GM19023 (cell line): ENCODE results near the gene FCRL2.
"Not testable (repeated sequence)": the region's sequence is repeated elsewhere in the genome, so short reads cannot be mapped to it uniquely, and the experiment has no call there.

Experiments
- ATAC-seq: cut with Tn5 transposase; IDR thresholded peaks from one replicate; pipeline ENCODE4 v1.9.1; 2021; ENCODE audit warnings: mild to moderate bottlenecking, moderate library complexity; ENCODE audit not compliant: unreplicated experiment

FCRL2 gene

GRCh38 chr1:157753611-157754010 lies 23.3 kb downstream of the FCRL2 start:
- no peak for ATAC-seq

- no peak for ATAC-seq
These were observed 25.6 kb downstream of the FCRL2 start for GRCh38 chr1:157751283-157751682.

DNA sequence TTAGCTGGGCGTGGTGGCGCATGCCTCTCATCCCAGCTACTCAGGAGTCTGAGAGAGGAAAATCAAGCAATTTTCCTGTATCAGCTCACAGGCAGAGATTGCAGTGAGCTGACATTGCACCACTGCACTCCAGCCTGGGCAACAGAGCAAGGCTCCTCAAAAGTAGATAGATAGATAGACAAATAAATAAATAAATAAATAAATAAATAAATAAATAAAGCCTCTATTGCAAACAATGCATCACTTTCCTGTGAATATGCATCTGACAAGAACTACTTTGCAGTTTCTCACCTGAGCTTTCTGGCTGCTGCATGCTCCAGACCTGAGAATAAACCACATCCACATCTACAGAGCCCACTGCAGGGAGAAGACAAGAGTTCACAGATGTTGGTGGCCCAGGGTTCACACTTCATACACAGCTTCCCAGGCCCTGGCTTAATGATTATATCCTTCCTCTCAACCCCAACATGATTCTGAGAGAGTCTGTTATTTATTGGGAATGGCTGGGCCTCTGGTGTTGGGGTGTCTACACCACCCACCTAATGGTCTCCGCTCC lies 28.6 kb downstream of the FCRL2 start:
- ATAC-seq = no peak

GRCh38 chr1:157739229-157739901 lies 37.6 kb downstream of the FCRL2 start:
- ATAC-seq = no peak

DNA sequence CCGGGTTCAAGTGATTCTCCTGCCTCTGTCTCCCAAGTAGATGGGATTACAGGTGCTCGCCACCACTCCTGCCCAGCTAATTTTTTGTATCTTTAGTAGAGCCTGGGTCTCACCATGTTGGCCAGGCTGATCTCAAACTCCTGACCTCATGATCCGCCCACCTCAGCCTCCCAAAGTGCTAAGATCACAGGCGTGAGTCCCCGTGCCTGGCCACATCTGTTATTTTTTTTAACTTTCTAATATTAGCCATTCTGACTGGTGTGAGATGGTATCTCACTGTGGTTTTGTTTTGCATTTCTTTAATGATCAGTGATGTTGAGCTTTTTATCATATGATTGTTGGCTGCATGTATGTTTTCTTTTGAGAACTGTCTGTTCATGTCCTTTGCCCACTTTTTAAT lies 40.9 kb downstream of the FCRL2 start:
- ATAC-seq = not testable (repeated sequence)

- ATAC-seq = no peak
These were observed 42.6 kb downstream of the FCRL2 start for GRCh38 chr1:157734321-157734720.

- ATAC-seq = no peak
These were observed 44.2 kb downstream of the FCRL2 start for GRCh38 chr1:157732755-157733154.

DNA sequence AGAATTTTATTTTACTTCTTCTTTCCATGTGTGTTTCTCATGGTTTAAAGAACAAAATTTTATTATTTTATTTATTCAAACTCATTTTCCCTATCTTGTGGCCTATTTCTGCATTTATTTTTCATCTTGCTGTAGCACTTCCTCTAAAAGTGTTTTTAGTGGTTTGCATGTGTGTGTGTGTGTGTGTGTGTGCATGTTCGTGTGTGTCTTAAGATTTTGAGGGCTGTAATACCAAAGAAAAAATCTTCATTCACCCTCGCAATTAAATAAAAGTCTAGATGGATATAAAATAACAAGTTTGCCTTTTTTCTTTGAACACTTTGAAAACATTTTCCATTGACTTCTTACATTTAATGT lies 51.7 kb downstream of the FCRL2 start:
- ATAC-seq = no peak

DNA sequence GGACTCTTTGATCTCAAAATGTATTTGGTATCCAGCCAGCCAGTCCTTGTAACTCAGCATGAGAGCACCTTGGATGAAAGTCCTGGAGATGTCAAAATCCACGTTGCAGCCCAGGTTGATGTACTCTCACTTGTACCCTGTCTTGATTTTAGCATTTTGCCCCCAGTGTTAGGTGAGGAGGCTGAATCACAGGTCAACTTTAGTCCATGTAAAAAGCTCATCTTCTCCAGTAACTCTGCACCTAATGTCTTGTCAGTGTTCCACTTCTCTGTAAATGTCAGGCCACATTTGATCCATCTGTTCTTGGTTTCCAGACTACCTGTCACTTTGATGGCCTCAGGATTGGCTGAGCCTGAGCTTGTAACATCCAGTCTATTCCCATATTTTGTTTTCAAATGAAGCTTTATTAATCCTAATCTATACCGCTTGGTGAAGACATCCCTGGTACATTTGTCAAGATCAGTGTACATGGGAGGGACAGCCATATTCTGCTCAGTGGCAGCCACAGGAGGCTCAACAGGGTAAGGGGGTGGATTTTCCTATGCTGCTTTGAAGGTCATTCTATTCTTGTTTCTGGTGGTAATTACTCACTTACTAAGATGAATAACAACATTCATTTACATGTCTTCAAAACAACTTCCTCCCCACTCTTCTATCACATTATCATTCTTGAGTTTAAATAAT lies 52.3 kb downstream of the FCRL2 start:
- ATAC-seq = no peak

DNA sequence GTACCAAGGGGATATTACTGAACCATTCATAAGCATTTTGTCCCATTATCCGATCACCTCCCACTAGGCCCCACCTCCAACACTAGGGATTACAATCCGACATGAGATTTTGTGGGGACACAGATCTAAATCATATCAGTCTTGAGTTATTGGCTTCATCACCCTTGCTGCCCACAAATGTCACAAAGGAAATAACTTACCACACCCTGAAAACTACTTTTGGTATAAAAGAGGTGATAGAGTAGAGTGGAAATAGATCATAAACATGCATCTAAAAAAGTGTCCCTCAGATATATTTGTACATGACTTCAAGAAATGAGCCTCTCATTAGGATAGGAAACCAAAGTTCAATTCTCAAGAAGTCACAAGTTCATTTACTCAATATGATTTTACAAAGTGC lies 53.8 kb downstream of the FCRL2 start:
- ATAC-seq = no peak

- ATAC-seq = no peak
These were observed 54.9 kb downstream of the FCRL2 start for GRCh38 chr1:157721985-157722384.

- no peak for ATAC-seq
These were observed 61.2 kb downstream of the FCRL2 start for GRCh38 chr1:157715736-157716135.

- ATAC-seq = no peak
These were observed 65.1 kb downstream of the FCRL2 start for GRCh38 chr1:157711802-157712201.

DNA sequence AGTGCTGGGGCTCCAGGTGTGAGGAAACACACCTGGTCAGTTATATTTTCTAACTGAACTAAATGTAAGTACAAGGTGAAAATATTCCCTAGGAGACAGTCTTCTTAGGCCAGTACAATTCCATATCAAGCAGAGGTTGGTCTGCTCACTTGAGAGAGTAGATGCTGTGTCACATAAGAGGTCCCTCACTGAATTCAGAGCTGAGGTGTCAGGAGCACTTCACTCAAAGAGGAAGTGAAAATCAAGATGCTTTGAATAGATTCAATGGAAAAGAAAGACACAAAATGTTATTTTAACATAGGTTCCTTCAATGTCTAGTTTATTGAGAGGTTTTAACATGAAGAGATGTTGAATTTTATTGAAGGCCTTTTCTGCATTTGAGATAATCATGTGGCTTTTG lies 72.1 kb downstream of the FCRL2 start:
- ATAC-seq = no peak

GRCh38 chr1:157703981-157704380 lies 73.0 kb downstream of the FCRL2 start:
- no peak for ATAC-seq

GRCh38 chr1:157702308-157702825 lies 74.6 kb downstream of the FCRL2 start:
- ATAC-seq = no peak

DNA sequence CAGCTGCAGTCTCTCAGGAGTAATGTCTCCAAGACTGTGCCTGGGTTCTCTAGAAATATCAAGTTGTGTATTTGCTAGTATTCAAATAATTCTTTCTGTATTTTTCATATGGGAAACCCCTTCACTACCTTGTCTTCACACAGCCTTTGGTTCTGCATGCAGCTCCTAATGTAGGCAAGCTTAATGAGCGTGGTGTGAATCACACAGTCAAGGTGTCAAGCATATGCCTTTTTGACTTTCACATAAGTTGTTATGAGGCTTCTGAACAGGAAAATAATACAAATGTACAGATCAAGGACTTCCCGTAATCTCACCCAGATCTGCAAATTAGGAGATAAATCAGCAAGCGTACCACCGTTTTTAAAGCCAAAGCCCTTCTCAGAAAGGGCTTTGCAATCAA lies 76.2 kb downstream of the FCRL2 start, which contains the start of gene FCRL3:
TSS of gene FCRL3 (minus strand) at position 38 of the 400 bp plus-strand sequence. CDS start 280 bp downstream, outside the sequence.
- ATAC-seq = no peak

DNA sequence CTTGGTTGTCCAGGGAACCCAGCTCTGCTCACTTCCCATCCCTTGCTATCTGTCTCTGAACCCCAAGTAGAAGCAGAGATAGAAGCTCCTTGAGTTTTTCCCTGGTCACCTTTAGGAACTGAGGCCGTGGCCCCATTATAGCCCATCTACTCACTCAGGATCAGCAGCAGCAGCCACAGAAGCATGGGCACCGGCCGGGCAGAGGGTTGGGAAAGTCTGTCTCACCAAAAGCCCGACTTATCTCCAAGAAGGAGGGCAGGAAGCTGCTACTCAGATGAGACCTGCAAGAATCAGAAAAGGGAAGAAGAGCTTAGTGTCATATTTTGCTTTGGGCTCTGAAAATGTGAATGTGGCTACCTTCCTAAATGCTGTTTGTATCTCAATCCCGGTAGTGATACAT lies 76.6 kb downstream of the FCRL2 start:
- ATAC-seq = no peak

GRCh38 chr1:157697781-157698569 lies 79.0 kb downstream of the FCRL2 start:
- ATAC-seq = no peak

DNA sequence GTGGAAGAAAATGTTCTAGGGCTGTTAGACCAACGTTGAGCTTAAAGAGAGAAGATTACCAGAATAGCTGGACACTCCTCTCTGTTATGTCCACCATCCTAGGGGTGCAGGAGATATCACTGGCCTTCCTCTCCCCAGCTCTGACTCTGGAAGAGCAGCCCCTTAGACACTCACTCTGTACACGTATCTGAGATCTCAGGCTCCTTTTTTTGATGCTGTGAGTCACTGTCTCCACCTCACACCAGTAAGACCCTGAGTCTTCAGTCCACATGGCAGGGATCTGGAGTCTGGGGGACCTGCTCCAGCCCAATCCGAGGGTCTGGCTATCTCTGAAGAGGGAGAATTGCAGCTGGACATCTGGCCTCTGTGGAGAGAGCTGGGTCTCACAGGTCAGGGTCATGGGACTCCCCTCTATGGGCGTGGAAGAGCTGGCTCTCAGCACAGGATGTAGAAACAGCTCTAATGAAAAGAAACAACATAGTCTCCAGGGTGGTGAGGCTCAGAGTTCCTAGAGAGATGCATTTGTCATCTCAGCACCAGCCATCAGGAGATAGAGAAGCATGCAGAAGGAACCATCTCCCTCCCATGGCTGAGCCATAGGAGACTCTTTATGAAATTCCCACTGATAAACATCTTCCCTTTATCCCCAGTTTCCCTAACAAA lies 79.8 kb downstream of the FCRL2 start:
- ATAC-seq = no peak
